COLO829 (cell line): ENCODE results near the gene FAM209B.
A peak's percentile ranks its signal among the peaks of the same experiment; 100 is the strongest.
"Not testable (repeated sequence)": the region's sequence is repeated elsewhere in the genome, so short reads cannot be mapped to it uniquely, and the experiment has no call there.

Experiments
- DNase-seq: peaks from one replicate; pipeline ENCODE4 v3.0.0; 2012; ENCODE audit warnings: low spot score

The FAM209B gene

GRCh38 chr20:56540415-56540814 is 7.4 kb downstream of the FAM209B start:
- DNase-seq, result no peak

- DNase-seq, result no peak
Observed at GRCh38 chr20:56542489-56543030, 9.5 kb downstream of the FAM209B start.

GRCh38 chr20:56551571-56551970 is 18.5 kb downstream of the FAM209B start:
- DNase-seq, result no peak

GRCh38 chr20:56552911-56553629 is 20.0 kb downstream of the FAM209B start:
- no peak for DNase-seq

GRCh38 chr20:56554869-56555268 is 21.8 kb downstream of the FAM209B start:
- peak; percentile 99 for DNase-seq

GRCh38 chr20:56558968-56559367 is 25.9 kb downstream of the FAM209B start:
- no peak for DNase-seq

- not testable (repeated sequence) for DNase-seq
Observed at GRCh38 chr20:56564526-56564925, 31.5 kb downstream of the FAM209B start.

- DNase-seq, result no peak
Observed at GRCh38 chr20:56565511-56565910, 32.5 kb downstream of the FAM209B start.

GRCh38 chr20:56566621-56567020 is 33.6 kb downstream of the FAM209B start:
- no peak for DNase-seq

GRCh38 chr20:56570832-56571231 is 37.8 kb downstream of the FAM209B start:
- no peak for DNase-seq

GRCh38 chr20:56572172-56572571 is 39.1 kb downstream of the FAM209B start:
- DNase-seq, result no peak

GRCh38 chr20:56573986-56574385 is 40.9 kb downstream of the FAM209B start:
- DNase-seq, result no peak

GRCh38 chr20:56574531-56575142 is 41.6 kb downstream of the FAM209B start:
- DNase-seq, result no peak

GRCh38 chr20:56575157-56575556 is 42.1 kb downstream of the FAM209B start:
- no peak for DNase-seq

- no peak for DNase-seq
Observed at GRCh38 chr20:56575961-56576360, 42.9 kb downstream of the FAM209B start.

GRCh38 chr20:56579301-56579710 is 46.3 kb downstream of the FAM209B start:
- no peak for DNase-seq

- DNase-seq, result no peak
Observed at GRCh38 chr20:56580226-56580625, 47.2 kb downstream of the FAM209B start.

GRCh38 chr20:56581701-56582100 is 48.7 kb downstream of the FAM209B start:
- DNase-seq, result no peak

GRCh38 chr20:56582542-56582941 is 49.5 kb downstream of the FAM209B start:
- no peak for DNase-seq

- DNase-seq, result no peak
Observed at GRCh38 chr20:56584916-56585315, 51.9 kb downstream of the FAM209B start.
